HG02623 (cell line): ENCODE measurements around the gene MACF1.
"Not testable (repeated sequence)": the region's sequence is repeated elsewhere in the genome, so short reads cannot be mapped to it uniquely, and the experiment has no call there.

Experiments used
- ATAC-seq: cut with Tn5 transposase; IDR thresholded peaks from one replicate; pipeline ENCODE4 v1.9.1; 2021; ENCODE audit warnings: moderate library complexity; ENCODE audit not compliant: unreplicated experiment

MACF1 gene

DNA sequence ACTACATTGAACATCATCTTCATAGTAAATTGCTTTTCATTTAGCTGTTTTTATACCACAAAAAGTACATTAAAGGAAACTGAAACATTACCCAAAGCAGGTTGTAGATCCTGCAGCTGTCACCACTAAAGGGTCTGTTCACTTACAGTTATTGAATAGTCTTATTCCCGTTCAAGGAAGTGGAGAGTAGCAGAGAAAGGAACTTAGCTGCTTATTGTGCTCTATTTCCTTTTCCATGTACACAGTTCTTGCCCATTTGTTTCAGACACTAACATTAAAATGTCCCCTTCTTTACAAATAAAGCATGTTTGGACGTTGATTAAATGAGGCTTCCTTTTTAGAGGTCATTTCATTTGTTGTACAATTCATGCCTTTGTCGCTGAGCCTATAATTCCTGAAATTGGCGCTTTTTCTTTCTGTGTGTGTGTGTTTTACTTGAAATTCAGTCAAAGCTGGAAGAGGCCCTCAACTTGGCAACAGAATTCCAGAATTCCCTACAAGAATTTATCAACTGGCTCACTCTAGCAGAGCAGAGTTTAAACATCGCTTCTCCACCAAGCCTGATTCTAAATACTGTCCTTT lies 242.6 kb downstream of the MACF1 start:
- ATAC-seq, result no peak

- not testable (repeated sequence) for ATAC-seq
These were observed 245.5 kb downstream of the MACF1 start for GRCh38 chr1:39450041-39450440.

GRCh38 chr1:39450956-39451606 lies 246.6 kb downstream of the MACF1 start:
- no peak for ATAC-seq

- ATAC-seq, result no peak
These were observed 247.6 kb downstream of the MACF1 start for GRCh38 chr1:39452081-39452480.

DNA sequence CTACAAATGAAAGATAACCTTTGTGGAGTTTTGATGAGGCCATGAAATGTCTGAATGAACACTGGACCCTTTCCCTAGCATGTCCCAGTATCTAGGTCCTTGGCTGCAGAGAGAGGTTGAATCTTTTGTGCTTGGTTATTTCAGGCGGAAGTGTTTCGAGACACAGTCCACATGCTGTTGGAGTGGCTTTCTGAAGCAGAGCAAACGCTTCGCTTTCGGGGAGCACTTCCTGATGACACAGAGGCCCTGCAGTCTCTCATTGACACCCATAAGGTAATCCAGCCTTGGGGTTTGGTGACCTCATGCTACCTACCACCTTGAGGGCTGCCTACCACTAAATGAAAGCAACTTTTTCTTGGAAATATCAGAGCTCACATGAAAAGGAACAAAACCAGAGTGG lies 248.0 kb downstream of the MACF1 start:
- no peak for ATAC-seq

DNA sequence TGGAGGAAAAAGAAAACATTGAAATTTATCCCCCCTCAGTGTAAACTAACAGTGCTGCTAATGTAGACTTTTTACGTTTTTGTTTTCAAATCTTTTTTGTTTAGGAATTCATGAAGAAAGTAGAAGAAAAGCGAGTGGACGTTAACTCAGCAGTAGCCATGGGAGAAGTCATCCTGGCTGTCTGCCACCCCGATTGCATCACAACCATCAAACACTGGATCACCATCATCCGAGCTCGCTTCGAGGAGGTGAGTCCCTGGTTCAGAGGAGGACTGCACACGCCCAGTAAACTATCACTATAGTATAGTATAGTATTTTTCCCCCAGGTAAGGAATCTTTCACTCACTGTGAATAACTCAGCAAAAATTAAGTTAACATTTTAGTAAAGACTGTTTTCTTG lies 249.1 kb downstream of the MACF1 start:
- ATAC-seq, result no peak

- ATAC-seq, result no peak
These were observed 254.5 kb downstream of the MACF1 start for GRCh38 chr1:39458991-39459390.

DNA sequence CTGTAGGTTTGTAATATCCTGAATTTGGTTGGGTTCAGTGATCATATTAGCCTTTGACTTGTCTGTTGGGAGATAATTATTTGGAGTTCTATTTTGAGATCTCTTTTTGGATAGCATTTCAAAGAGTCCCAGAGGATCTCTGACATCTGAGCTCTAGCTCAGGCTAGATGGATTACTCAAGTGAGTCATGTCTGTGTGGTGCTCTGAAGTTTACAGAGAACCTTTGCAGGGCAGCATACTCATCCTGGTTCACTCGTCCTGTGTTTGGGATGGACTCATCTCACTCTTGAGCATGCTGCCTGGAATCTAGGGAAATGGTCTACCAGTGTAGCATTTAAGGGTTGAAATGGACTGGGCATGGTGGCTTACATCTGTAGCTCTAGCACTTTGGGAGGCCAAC lies 257.6 kb downstream of the MACF1 start:
- no peak for ATAC-seq

DNA sequence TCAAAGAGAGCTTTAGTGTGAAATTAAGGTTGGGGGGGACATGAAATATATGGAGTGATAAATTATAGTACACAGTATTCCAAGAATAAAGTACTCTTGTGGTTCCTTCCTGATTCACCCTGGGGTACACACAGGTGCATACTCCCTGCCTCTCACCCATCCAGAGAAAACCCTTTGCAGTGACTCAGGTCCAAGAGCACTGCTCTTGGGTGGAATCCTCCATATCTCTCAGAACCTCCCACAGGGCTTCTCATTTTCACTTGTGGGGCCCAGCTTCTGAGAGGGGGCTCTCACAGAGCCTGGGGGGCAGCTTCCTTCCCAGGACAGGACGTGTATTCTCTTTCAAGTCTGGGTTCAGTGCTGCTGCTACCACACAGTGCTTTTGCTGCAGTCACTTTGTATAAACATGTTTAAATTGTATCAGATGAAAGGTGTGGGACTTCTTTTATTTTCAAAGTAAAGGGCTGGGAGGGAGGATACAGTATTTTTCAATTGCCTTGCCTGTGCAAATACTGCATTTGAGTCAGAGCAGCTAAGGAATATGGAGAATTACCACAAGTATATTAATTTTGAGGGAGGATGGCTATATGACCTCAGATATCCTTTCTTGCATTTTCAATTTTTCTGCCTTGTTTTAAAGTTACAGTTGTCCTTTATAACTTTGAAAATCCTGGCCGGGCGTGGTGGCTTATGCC lies 262.1 kb downstream of the MACF1 start:
- no peak for ATAC-seq

DNA sequence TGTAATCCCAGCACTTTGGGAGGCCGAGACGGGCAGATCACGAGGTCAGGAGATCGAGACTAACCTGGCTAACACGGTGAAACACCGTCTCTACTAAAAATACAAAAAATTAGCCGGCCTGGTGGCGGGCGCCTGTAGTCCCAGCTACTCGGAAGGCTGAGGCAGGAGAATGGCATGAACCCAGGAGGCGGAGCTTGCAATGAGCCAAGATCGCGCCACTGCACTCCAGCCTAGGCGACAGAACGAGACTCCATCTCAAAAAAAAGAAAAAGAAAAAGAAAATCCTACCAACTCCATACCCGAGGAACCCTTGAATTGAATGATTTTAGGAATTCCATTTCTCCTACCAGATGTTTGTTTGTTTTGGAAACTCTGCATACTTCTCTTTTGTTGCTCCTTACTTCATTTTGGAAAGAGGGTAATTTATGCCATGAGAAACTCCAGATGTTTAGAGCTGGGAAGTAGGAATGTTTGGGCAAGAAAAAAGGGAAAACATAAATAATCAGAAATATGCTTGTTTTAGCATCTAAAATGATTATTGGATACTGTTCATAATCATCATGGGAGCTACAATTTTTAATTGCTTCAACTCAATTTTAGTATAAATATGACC lies 262.7 kb downstream of the MACF1 start:
- not testable (repeated sequence) for ATAC-seq

GRCh38 chr1:39469150-39469549 lies 264.7 kb downstream of the MACF1 start:
- ATAC-seq, result no peak

GRCh38 chr1:39470040-39470439 lies 265.5 kb downstream of the MACF1 start:
- no peak for ATAC-seq

DNA sequence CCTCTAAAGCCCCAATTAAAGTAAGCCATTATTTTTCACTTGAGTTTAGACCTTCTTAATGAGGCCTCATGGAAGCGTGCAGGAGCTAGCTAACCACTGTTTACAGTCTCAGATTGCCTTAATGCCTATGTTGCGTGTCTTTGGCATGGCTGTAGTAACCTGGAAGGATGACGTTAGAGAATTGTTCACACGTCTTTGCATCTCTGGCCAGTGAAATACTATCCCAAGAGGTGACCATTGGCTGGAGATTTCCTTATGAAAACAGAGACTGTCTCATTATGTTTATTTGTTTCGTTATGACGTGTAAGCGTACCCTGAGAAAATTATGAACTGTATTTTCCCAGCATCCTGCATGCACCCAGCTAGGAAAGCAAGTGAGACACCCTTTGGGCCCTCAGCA lies 268.3 kb downstream of the MACF1 start:
- no peak for ATAC-seq

DNA sequence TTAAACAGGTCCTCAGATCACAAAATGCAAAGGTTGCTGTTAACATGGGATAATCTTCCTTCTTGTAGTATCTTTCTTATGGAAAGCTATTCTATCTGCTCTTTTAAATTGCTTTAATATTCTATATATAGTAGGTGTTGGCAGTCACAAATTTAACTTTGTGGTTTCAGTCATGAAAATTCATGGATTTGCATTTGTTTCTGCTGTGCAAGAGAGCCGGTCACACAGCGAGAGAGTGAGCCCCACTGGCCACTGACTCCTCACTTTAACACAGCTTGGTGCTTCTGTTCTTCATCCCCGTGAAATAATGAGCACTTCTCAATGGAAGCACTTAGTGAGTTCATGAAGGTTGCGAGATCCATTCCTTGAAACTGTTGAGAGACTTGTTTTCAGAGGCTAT lies 268.8 kb downstream of the MACF1 start:
- ATAC-seq, result no peak

- no peak for ATAC-seq
These were observed 270.3 kb downstream of the MACF1 start for GRCh38 chr1:39474810-39475209.

DNA sequence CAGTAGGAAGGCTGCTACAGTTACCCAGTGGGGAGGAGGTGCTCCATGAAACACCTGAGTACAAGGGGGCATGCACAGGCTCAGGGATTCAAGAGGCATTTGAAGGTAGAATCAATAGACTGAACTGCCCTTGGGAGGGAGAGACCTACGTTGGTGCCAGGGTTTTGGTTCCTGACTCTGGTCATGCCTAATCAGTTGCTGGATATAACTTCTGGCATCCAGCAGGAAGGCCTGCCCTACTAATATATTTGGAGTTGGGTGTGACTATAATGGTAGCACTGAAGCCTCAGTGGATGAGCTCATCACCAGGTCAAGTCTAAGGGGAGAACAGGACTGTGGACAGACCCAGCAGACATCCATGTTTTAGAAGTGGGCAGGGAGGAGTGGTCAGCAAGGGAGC lies 271.1 kb downstream of the MACF1 start:
- not testable (repeated sequence) for ATAC-seq

DNA sequence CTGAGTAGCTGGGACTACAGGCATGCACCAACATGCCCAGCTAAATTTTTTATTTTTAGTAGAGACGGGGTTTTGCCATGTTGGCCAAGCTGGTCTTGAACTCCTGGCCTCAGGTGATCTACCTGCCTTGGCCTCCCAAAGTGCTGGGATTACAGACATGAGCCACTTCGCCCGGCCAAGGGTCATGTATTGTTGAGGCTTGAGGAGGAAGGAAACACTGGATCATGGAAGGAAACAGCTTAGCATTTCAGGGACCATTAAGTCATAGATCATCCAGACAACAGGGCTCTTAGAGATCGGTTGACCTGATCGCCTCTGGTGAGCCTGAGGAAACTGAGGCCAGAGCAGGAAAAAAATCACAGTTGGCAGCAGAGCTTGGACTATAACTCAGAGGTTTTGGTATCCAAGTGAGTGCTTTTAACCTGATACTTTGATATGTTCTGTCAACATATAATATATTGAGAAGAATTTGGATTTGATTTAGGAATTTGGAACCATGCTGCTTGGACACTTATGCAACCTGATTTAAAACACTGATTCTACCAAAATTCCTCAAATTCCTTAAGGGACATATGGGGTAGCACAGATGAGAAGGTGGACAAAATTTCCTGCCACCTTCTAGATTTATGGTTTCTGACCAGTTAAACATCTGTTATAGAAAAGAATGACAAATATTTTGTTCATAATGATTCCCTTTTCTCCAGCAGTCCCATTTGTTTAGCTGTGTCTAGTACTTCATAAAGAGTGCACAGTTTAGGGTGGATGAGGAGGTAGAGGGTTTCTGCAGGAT lies 273.8 kb downstream of the MACF1 start:
- no peak for ATAC-seq

- ATAC-seq, result no peak
These were observed 276.8 kb downstream of the MACF1 start for GRCh38 chr1:39481289-39481688.

GRCh38 chr1:39483276-39483675 lies 278.8 kb downstream of the MACF1 start:
- ATAC-seq, result no peak

DNA sequence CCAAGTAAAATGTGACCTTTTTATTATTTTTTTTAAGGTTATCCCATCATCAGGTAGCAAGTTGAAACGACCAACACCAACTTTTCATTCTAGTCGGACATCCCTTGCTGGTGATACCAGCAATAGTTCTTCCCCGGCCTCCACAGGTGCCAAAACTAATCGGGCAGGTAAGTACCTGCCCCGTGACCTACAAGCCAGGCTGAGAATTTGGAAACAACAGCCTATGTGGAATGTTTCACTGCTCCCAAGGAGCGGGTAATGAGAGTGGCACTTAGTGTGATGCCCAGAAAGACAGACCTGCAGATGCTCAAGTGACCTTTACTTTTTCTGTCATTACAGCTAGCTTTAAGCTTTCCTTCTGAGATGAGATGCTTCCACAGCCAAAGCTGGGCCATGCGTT lies 280.1 kb downstream of the MACF1 start:
- ATAC-seq, result no peak
